Measurements from ENCODE around the gene EPB41L4A.
"Not testable (repeated sequence)": the region's sequence is repeated elsewhere in the genome, so short reads cannot be mapped to it uniquely, and the experiment has no call there.

Gene EPB41L4A

GRCh38 chr5:112395299-112395698 lies 23.8 kb downstream of the EPB41L4A start:
- not testable (repeated sequence) for H3K4me1 ChIP-seq (ENCODE audit: insufficient read depth, low read length); H3K27me3 ChIP-seq (ENCODE audit: control insufficient read depth in 1 of 2, insufficient read depth in 2 of 2, low read length in 2 of 2); H3K36me3 ChIP-seq (ENCODE audit: insufficient read depth, low read length); H3K27ac ChIP-seq (ENCODE audit: low read depth, low read length); H3K9ac ChIP-seq (ENCODE audit: low read length); H3K4me3 ChIP-seq (ENCODE audit: low read depth in 1 of 2, low read length in 2 of 2); H3K9me3 ChIP-seq (ENCODE audit: low read length)

- no peaks in the 10 kb centered on the region for H3K36me3 ChIP-seq (ENCODE audit: insufficient read depth, low read length)
- H3K4me1 ChIP-seq (ENCODE audit: insufficient read depth, low read length), result no peaks in the 10 kb centered on the region
- H3K4me3 ChIP-seq (ENCODE audit: low read depth in 1 of 2, low read length in 2 of 2), result no peak overlapping the region
- H3K9me3 ChIP-seq (ENCODE audit: low read length), result no peaks in the 10 kb centered on the region
- H3K27ac ChIP-seq (ENCODE audit: low read depth, low read length), result no peak overlapping the region
- H3K9ac ChIP-seq (ENCODE audit: low read length), result no peak overlapping the region
- H3K27me3 ChIP-seq (ENCODE audit: control insufficient read depth in 1 of 2, insufficient read depth in 2 of 2, low read length in 2 of 2), result no peaks in the 10 kb centered on the region
Observed at GRCh38 chr5:112390327-112390726, 28.8 kb downstream of the EPB41L4A start.

GRCh38 chr5:112388739-112389138 lies 30.3 kb downstream of the EPB41L4A start:
- no peaks in the 10 kb centered on the region for H3K9me3 ChIP-seq (ENCODE audit: low read length)
- H3K9ac ChIP-seq (ENCODE audit: low read length), result no peak overlapping the region
- H3K27me3 ChIP-seq (ENCODE audit: control insufficient read depth in 1 of 2, insufficient read depth in 2 of 2, low read length in 2 of 2), result no peaks in the 10 kb centered on the region
- H3K36me3 ChIP-seq (ENCODE audit: insufficient read depth, low read length), result no peaks in the 10 kb centered on the region
- no peaks in the 10 kb centered on the region for H3K4me1 ChIP-seq (ENCODE audit: insufficient read depth, low read length)
- H3K27ac ChIP-seq (ENCODE audit: low read depth, low read length), result no peak overlapping the region
- no peak overlapping the region for H3K4me3 ChIP-seq (ENCODE audit: low read depth in 1 of 2, low read length in 2 of 2)

- Histone ChIP-seq H3K27ac (ENCODE audit: low read depth, low read length) (no peak overlapping the region), H3K9ac (ENCODE audit: low read length) (no peak overlapping the region), H3K4me1 (ENCODE audit: insufficient read depth, low read length) (no peaks in the 10 kb centered on the region), H3K4me3 (ENCODE audit: low read depth in 1 of 2, low read length in 2 of 2) (no peak overlapping the region), H3K27me3 (ENCODE audit: control insufficient read depth in 1 of 2, insufficient read depth in 2 of 2, low read length in 2 of 2) (no peaks in the 10 kb centered on the region), H3K9me3 (ENCODE audit: low read length) (no peaks in the 10 kb centered on the region), H3K36me3 (ENCODE audit: insufficient read depth, low read length) (no peaks in the 10 kb centered on the region)
Observed at GRCh38 chr5:112388074-112388473, 31.0 kb downstream of the EPB41L4A start.

GRCh38 chr5:112386766-112387165 lies 32.3 kb downstream of the EPB41L4A start:
- Histone ChIP-seq H3K27ac (ENCODE audit: low read depth, low read length) (no peak overlapping the region), H3K4me3 (ENCODE audit: low read depth in 1 of 2, low read length in 2 of 2) (no peak overlapping the region), H3K9me3 (ENCODE audit: low read length) (no peaks in the 10 kb centered on the region), H3K9ac (ENCODE audit: low read length) (no peak overlapping the region), H3K36me3 (ENCODE audit: insufficient read depth, low read length) (no peaks in the 10 kb centered on the region), H3K4me1 (ENCODE audit: insufficient read depth, low read length) (no peaks in the 10 kb centered on the region), H3K27me3 (ENCODE audit: control insufficient read depth in 1 of 2, insufficient read depth in 2 of 2, low read length in 2 of 2) (no peaks in the 10 kb centered on the region)

GRCh38 chr5:112385969-112386368 lies 33.1 kb downstream of the EPB41L4A start:
- Histone ChIP-seq H3K4me1 (ENCODE audit: insufficient read depth, low read length) (no peaks in the 10 kb centered on the region), H3K27ac (ENCODE audit: low read depth, low read length) (no peak overlapping the region), H3K36me3 (ENCODE audit: insufficient read depth, low read length) (no peaks in the 10 kb centered on the region), H3K27me3 (ENCODE audit: control insufficient read depth in 1 of 2, insufficient read depth in 2 of 2, low read length in 2 of 2) (no peaks in the 10 kb centered on the region), H3K4me3 (ENCODE audit: low read depth in 1 of 2, low read length in 2 of 2) (no peak overlapping the region), H3K9ac (ENCODE audit: low read length) (no peak overlapping the region), H3K9me3 (ENCODE audit: low read length) (no peaks in the 10 kb centered on the region)

- Histone ChIP-seq H3K36me3 (ENCODE audit: insufficient read depth, low read length) (no peaks in the 10 kb centered on the region), H3K4me3 (ENCODE audit: low read depth in 1 of 2, low read length in 2 of 2) (no peak overlapping the region), H3K27ac (ENCODE audit: low read depth, low read length) (no peak overlapping the region), H3K9ac (ENCODE audit: low read length) (no peak overlapping the region), H3K27me3 (ENCODE audit: control insufficient read depth in 1 of 2, insufficient read depth in 2 of 2, low read length in 2 of 2) (no peaks in the 10 kb centered on the region), H3K4me1 (ENCODE audit: insufficient read depth, low read length) (no peaks in the 10 kb centered on the region), H3K9me3 (ENCODE audit: low read length) (no peaks in the 10 kb centered on the region)
Observed at GRCh38 chr5:112385566-112385965, 33.5 kb downstream of the EPB41L4A start.

GRCh38 chr5:112384523-112384922 lies 34.6 kb downstream of the EPB41L4A start:
- Histone ChIP-seq H3K27me3 (ENCODE audit: control insufficient read depth in 1 of 2, insufficient read depth in 2 of 2, low read length in 2 of 2) (no peaks in the 10 kb centered on the region), H3K9ac (ENCODE audit: low read length) (no peak overlapping the region)

GRCh38 chr5:112382886-112383285 lies 36.2 kb downstream of the EPB41L4A start:
- no peaks in the 10 kb centered on the region for H3K9me3 ChIP-seq (ENCODE audit: low read length)
- no peaks in the 10 kb centered on the region for H3K36me3 ChIP-seq (ENCODE audit: insufficient read depth, low read length)
- H3K4me3 ChIP-seq (ENCODE audit: low read depth in 1 of 2, low read length in 2 of 2), result no peak overlapping the region
- no peak overlapping the region for H3K27ac ChIP-seq (ENCODE audit: low read depth, low read length)
- no peaks in the 10 kb centered on the region for H3K27me3 ChIP-seq (ENCODE audit: control insufficient read depth in 1 of 2, insufficient read depth in 2 of 2, low read length in 2 of 2)
- H3K9ac ChIP-seq (ENCODE audit: low read length), result no peak overlapping the region
- no peaks in the 10 kb centered on the region for H3K4me1 ChIP-seq (ENCODE audit: insufficient read depth, low read length)

More at GRCh38 chr5:112384523-112384922, 34.6 kb downstream of the EPB41L4A start:
- Histone ChIP-seq H3K36me3 (ENCODE audit: insufficient read depth, low read length) (no peaks in the 10 kb centered on the region), H3K9me3 (ENCODE audit: low read length) (no peaks in the 10 kb centered on the region), H3K4me1 (ENCODE audit: insufficient read depth, low read length) (no peaks in the 10 kb centered on the region), H3K27ac (ENCODE audit: low read depth, low read length) (no peak overlapping the region), H3K4me3 (ENCODE audit: low read depth in 1 of 2, low read length in 2 of 2) (no peak overlapping the region)

- H3K4me3 ChIP-seq (ENCODE audit: low read depth in 1 of 2, low read length in 2 of 2), result no peak overlapping the region
Observed at GRCh38 chr5:112381521-112381920, 37.6 kb downstream of the EPB41L4A start.

GRCh38 chr5:112379542-112380325 lies 39.3 kb downstream of the EPB41L4A start:
- no peak overlapping the region for H3K4me3 ChIP-seq (ENCODE audit: low read depth in 1 of 2, low read length in 2 of 2)
- no peaks in the 10 kb centered on the region for H3K9me3 ChIP-seq (ENCODE audit: low read length)
- H3K4me1 ChIP-seq (ENCODE audit: insufficient read depth, low read length), result no peaks in the 10 kb centered on the region

More at GRCh38 chr5:112381521-112381920, 37.6 kb downstream of the EPB41L4A start:
- Histone ChIP-seq H3K36me3 (ENCODE audit: insufficient read depth, low read length) (no peaks in the 10 kb centered on the region), H3K4me1 (ENCODE audit: insufficient read depth, low read length) (no peaks in the 10 kb centered on the region), H3K9me3 (ENCODE audit: low read length) (no peaks in the 10 kb centered on the region), H3K27me3 (ENCODE audit: control insufficient read depth in 1 of 2, insufficient read depth in 2 of 2, low read length in 2 of 2) (no peaks in the 10 kb centered on the region), H3K27ac (ENCODE audit: low read depth, low read length) (no peak overlapping the region), H3K9ac (ENCODE audit: low read length) (no peak overlapping the region)

GRCh38 chr5:112374818-112375217 lies 44.3 kb downstream of the EPB41L4A start:
- Histone ChIP-seq H3K4me3 (ENCODE audit: low read depth in 1 of 2, low read length in 2 of 2) (no peak overlapping the region), H3K9me3 (ENCODE audit: low read length) (no peaks in the 10 kb centered on the region), H3K27me3 (ENCODE audit: control insufficient read depth in 1 of 2, insufficient read depth in 2 of 2, low read length in 2 of 2) (no peaks in the 10 kb centered on the region), H3K4me1 (ENCODE audit: insufficient read depth, low read length) (no peaks in the 10 kb centered on the region), H3K27ac (ENCODE audit: low read depth, low read length) (no peak overlapping the region), H3K9ac (ENCODE audit: low read length) (no peak overlapping the region), H3K36me3 (ENCODE audit: insufficient read depth, low read length) (no peaks in the 10 kb centered on the region)

More at GRCh38 chr5:112379542-112380325, 39.3 kb downstream of the EPB41L4A start:
- Histone ChIP-seq H3K9ac (ENCODE audit: low read length) (no peak overlapping the region), H3K27me3 (ENCODE audit: control insufficient read depth in 1 of 2, insufficient read depth in 2 of 2, low read length in 2 of 2) (no peaks in the 10 kb centered on the region), H3K36me3 (ENCODE audit: insufficient read depth, low read length) (no peaks in the 10 kb centered on the region), H3K27ac (ENCODE audit: low read depth, low read length) (no peak overlapping the region)

All from muscle layer of colon (tissue), 2 donors.